ENCODE results near the gene MPP1.

MPP1 gene

GRCh38 chrX:154797006-154797405 is 8.3 kb downstream of the MPP1 start:
- DNase-seq (ENCODE audit: low read depth) = no peak
- H3K4me3 ChIP-seq (ENCODE audit: low read depth, low read length) = no peak overlapping the region
- TF ChIP-seq MAX (IDR thresholded peaks at IDR 0.05; ENCODE audit: low read depth, low read length) (no peak), CTCF (IDR thresholded peaks at IDR 0.05; ENCODE audit: low read depth, low read length) (no peak), MYC (IDR thresholded peaks at IDR 0.05; ENCODE audit: low read depth, low read length) (no peak), POLR2A (IDR thresholded peaks at IDR 0.05; ENCODE audit: extremely low read depth, insufficient read length) (no peak)

- TF ChIP-seq MAX (IDR thresholded peaks at IDR 0.05; ENCODE audit: low read depth, low read length) (no peak), MYC (IDR thresholded peaks at IDR 0.05; ENCODE audit: low read depth, low read length) (no peak), CTCF (IDR thresholded peaks at IDR 0.05; ENCODE audit: low read depth, low read length) (no peak), POLR2A (IDR thresholded peaks at IDR 0.05; ENCODE audit: extremely low read depth, insufficient read length) (no peak)
- H3K4me3 ChIP-seq (ENCODE audit: low read depth, low read length) = no peak overlapping the region
- no peak for DNase-seq (ENCODE audit: low read depth)
These were observed 10.3 kb downstream of the MPP1 start for GRCh38 chrX:154795016-154795415.

GRCh38 chrX:154793084-154793795 is 12.0 kb downstream of the MPP1 start:
- no peak overlapping the region for H3K4me3 ChIP-seq (ENCODE audit: low read depth, low read length)
- TF ChIP-seq POLR2A (IDR thresholded peaks at IDR 0.05; ENCODE audit: extremely low read depth, insufficient read length) (no peak), MAX (IDR thresholded peaks at IDR 0.05; ENCODE audit: low read depth, low read length) (no peak), CTCF (IDR thresholded peaks at IDR 0.05; ENCODE audit: low read depth, low read length) (no peak), MYC (IDR thresholded peaks at IDR 0.05; ENCODE audit: low read depth, low read length) (no peak)
- no peak for DNase-seq (ENCODE audit: low read depth)

GRCh38 chrX:154791939-154792338 is 13.3 kb downstream of the MPP1 start:
- H3K4me3 ChIP-seq (ENCODE audit: low read depth, low read length) = no peak overlapping the region
- DNase-seq (ENCODE audit: low read depth) = no peak
- TF ChIP-seq CTCF (IDR thresholded peaks at IDR 0.05; ENCODE audit: low read depth, low read length) (no peak), POLR2A (IDR thresholded peaks at IDR 0.05; ENCODE audit: extremely low read depth, insufficient read length) (no peak), MYC (IDR thresholded peaks at IDR 0.05; ENCODE audit: low read depth, low read length) (no peak), MAX (IDR thresholded peaks at IDR 0.05; ENCODE audit: low read depth, low read length) (no peak)

- DNase-seq (ENCODE audit: low read depth) = no peak
- TF ChIP-seq POLR2A (IDR thresholded peaks at IDR 0.05; ENCODE audit: extremely low read depth, insufficient read length) (no peak), MYC (IDR thresholded peaks at IDR 0.05; ENCODE audit: low read depth, low read length) (no peak), CTCF (IDR thresholded peaks at IDR 0.05; ENCODE audit: low read depth, low read length) (no peak), MAX (IDR thresholded peaks at IDR 0.05; ENCODE audit: low read depth, low read length) (no peak)
- no peak overlapping the region for H3K4me3 ChIP-seq (ENCODE audit: low read depth, low read length)
These were observed 13.8 kb downstream of the MPP1 start for GRCh38 chrX:154791467-154791866.

Measured in NB4 (cell line).